ENCODE results near the gene PADI1.

GRCh38 chr1:17163789-17164666 is 40.9 kb upstream of the PADI1 start:
- no peak for TF ChIP-seq YY1 (IDR thresholded peaks at IDR 0.05; ENCODE audit: low read depth)
- TF ChIP-seq NRF1 (IDR thresholded peaks at IDR 0.05; ENCODE audit: low read depth, low read length), result no peak

Data from SK-N-SH (cell line).